HG03135 (cell line): ENCODE data around the gene NMT2.

Experiments
- ATAC-seq: cut with Tn5 transposase; IDR thresholded peaks from one replicate; pipeline ENCODE4 v1.9.1; 2021; ENCODE audit warnings: mild to moderate bottlenecking, moderate library complexity; ENCODE audit not compliant: unreplicated experiment

The NMT2 gene

DNA sequence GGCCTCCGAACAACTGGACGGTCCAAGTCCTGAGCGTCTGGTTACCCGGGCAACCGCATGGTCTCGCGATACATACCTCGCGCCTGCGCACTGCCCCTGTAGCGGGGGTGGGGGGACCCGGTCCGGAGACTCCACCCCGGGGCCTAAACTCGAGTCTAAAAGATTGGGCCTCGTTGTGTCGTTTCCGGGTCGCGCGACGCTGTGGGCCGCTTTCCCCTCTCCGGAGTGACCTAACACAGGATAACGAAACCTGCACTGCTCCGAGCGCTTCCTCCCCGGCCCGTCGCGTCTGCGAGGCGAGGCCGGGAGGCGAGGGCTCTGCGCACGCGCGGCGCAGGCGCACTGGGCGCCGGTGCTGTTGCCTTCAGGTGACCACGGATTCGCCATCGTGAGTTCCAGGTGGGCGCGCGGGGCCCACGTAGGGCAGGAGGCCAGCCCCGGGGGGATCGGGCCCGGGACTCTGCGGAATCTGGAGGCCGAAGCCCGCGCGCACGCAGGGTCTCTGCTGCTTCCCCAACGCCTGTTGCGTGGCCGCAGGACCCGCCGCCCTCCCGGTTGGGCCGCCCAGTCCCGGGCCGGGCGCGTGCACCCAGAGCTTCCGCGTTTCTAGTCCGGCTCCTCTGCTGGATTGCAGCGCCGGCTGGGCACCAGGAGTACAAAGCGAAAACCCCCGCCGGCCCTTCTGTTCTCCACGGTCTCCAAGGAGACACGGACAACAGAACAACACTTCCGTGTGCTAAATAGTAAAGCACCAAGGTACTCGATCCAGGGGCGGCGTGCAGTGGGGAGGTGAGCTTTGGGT, 71.3 kb downstream of the NMT2 start, which contains the start of gene RPP38:
Gene RPP38 (plus strand): TSS at position 345 of the 802 bp plus-strand sequence. CDS start 5,960 bp downstream, outside the sequence.
- ATAC-seq, result peak; percentile 82

DNA sequence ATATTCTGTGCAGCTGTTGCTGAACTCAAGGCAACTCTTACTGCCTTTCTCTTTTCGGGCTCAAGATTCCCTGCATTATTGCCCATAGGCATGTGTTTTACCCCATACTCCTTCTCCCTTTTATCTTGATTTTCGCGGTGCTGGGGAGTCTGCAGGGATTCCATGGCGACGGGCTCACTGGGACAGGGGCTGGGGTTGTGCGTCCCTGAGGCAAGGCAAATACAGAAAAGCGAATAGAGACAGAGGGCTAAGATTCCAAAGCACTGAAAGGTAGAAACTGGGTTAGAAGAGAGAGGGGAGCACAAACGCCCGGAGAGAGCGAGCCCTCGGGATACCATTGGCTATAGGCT, 71.9 kb downstream of the NMT2 start:
- peak; percentile 15 for ATAC-seq

DNA sequence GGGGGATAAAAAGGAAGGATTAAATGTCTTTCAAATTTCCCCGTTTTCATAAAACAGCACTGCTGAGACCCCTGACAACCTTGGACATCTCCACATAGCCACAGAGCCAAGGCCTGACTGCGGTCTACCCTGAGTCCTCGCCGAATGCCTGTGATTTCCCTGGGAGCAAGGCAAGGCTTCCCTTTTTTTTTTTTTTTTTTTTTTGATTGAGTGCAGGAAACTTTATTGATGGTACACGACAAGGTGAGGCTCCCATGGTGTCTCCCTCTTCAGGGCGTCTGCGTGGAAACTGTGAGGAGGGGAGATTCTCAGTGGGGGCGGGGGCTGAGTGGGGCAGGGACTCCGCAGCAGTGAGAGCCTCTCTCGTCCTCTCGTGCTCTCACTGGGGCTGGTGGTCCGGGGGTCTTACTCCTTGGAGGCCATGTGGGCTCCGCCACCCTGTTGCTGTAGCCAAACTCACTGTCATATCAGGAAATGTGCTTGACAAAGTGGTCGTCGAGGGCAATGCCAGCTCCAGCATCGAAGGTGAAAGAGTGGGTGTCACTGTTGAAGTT, 75.6 kb downstream of the NMT2 start:
- ATAC-seq, result no peak

DNA sequence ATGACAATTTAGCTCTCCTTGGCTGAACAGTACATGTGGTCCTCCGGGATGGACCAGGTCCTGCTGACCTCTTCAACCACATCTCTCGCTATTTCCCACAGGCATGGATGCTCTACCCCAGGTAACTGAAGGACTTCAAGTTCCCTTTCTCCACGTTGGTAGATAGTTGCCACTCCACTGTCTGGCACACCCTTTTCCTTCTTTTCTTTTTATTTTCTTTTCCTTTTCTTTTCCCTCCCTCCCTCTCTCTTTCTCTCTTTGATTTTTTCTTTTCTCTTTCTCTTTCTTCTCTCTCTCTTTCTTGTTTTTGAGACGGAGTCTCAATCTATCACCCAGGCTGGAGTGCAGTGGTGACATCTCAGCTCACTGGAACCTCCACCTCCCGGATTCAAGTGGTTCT, 77.1 kb downstream of the NMT2 start:
- no peak for ATAC-seq

DNA sequence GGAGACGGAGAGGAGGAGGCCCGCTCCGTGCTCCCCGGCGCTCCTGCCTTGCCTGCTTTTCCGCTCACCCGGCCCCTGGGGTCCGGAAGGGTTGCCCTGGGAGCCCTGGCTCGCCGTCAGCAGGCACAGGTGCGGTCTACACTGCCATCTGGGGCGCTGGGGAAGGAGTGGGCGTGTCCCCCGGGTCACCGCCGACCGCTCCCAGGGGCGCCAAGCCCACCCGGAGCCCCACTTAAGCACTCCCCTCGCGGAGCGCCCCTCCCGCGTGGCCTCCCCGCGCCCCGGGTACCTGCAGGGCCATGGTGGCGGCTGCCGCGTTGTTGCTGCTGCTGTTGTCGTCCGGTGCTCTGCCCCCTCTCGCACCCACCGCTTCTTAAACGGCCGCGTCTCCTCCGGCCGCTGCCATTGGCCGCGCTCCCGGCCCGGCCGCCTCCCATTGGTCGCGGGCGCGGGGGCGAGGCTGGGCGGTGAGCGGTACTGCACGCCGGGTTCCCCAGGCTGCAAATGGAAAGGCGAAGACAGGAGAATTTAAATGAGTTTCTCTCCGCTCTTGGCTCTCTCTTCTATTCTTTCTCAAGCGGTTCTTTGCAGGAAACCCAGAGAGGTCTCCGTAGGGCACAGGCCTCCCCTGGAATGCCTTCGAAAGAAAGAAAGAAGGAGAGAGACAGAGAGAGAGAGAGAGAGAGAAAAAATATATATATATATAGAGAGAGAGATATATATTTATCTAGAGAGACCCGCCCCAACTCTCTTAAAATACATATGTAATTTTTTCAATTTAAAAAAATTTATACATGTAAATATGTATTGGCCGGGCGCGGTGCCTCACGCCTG, 79.8 kb downstream of the NMT2 start, which contains the start of gene ACBD7:
Gene ACBD7 (minus strand): TSS at position 349 of the 834 bp plus-strand sequence. CDS start 48 bp downstream, at position 301.
- ATAC-seq, result peak; percentile 99

DNA sequence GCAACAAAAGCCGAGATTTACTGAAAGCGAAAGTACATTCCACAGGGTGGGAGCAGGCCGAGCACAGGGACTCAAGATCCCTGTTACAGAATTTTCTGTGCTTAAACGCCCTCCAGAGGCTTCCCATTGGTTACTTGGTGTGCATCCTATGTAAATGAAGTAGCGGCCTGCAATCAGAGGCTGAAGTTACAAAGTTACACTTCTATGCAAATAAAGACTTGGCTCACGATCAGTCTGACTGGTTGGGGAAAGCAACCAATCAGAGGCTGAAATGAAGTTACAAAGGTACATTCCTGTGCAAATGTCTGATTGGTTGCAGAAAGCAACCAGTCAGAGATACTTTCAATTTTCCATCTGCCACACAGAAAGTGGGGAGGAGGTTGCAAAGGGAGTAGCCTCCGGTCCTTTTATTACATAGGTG, 84.0 kb downstream of the NMT2 start:
- no peak for ATAC-seq

DNA sequence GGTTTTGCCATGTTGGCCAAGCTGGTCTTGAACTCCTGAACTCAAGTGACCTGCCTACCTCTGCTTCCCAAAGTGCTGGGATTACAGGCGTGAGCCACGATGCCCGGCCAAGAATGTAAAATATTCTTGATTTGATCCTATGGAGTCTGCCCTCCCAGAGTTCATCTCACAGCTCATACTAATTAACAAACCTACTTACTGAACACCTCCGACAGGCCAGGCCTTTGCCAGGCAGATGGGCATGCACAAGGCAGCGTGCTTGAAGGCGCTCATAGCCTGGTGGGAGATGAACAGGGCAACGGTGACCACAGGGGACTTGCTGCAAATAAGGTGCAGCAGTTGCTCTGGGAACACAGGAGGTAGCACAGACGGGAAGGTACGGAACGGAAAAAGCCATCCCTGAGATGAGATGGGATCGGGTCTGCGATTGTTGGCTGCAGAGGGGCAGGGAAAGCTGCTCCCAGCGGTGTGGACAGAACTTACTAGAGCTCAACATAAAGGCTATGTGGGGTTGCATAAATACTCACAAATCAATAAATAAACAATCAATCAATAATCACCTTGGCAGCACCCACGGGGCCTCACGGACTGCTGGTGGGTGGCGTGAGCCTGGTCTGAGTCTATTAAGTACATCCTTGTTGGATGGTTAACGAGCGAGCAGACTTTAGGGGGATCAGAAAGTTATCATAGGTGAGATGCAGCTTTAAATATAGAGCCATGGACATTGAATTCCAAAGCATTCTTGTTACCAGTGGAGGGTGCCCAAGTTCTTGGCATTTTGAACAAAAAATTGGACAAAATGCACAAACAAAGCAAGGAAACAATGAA, 84.6 kb downstream of the NMT2 start:
- ATAC-seq, result no peak

DNA sequence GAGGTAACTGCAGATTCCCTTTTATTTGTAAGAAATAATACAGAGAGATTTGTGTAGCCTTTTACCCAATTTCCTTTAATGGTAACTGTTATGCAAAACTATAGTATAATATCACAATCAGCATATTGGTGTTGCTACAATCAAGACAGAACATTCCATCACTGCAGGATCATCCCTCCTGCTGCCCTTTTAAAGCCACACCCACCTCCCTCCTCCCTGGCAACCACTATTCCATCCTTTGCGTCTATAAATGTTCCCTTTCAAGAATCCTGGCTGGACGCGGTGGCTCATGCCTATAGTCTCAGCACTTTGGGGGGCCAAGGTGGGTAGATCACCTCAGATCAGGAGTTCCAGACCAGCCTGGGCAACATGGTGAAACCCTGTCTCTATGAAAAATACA, 93.1 kb downstream of the NMT2 start:
- no peak for ATAC-seq

DNA sequence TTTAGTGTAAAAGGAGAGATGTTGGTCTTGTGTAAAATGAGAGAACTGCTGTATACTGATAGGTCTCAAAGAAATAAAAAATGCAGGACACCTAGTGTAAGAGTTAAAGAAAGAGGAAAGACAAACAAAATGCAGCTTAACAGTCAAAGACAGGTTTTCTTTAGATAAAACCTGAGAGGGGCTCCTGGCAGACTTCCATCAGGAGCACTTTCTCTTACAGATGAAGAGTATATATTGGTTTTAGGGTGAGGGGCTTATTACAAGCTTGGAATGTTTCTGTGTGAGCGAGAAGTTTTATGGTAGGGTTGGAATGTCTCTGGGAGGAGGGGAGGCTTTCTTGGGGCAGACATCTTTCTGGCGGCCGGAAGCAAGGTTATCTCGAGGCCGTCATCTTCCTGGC, 96.1 kb downstream of the NMT2 start:
- ATAC-seq, result no peak

DNA sequence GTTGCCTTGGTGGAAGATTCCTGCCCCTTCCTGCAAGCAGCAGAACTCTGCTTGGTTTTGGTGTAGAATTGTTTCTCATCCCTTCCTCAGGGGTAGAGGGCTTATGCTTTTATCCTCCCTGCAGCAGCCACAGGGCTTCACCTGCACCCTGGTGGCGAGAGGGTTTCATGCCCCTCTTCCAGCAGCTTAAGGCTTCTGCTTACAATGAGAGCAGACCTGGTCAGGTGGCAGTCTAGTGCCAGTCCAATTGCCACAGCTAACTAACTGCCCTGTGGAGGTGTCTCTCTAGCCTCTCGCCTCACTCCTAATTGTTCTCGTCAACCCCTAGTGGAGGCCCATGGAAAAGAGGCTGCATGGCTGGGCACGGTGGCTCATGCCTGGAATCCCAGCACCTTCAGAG, 99.3 kb downstream of the NMT2 start:
- ATAC-seq, result no peak

DNA sequence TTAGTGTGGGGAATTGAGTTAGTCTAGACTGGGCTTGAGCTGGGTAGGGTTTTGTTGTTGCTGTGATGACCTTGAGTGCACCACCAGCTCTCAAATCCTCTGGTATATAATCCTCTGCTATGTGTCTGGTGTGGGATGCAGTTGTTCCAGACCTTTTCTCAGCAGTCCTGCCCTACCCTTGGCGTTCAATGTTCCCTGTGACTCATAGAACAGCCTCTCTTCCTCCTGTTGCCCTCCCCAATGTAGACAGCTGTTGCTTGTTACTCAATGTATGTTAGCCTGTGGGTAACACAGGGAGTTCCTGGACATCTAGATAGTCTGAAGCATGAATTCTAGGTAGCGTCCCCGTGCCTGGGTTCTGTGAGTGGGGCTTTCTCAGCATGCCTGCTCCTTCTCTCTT, 99.7 kb downstream of the NMT2 start:
- no peak for ATAC-seq

DNA sequence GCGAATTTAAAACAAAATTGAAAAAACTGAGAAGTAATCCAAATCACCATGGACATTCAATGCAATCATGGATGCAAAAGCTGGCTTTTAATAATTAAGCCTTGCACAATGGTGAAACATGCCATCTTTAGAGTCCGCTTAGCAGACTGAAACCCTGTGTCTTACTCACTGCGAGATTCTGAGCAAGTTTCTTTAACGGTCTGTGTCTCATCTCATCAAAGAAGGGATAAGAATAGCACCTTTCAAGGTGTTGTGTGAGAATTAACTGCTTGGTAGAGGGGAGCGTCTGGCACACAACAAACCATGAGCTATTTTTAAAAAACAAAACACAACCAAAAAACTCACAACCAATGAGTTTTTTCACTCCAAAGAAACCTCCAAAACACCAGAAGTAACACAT, 101.3 kb downstream of the NMT2 start:
- no peak for ATAC-seq

DNA sequence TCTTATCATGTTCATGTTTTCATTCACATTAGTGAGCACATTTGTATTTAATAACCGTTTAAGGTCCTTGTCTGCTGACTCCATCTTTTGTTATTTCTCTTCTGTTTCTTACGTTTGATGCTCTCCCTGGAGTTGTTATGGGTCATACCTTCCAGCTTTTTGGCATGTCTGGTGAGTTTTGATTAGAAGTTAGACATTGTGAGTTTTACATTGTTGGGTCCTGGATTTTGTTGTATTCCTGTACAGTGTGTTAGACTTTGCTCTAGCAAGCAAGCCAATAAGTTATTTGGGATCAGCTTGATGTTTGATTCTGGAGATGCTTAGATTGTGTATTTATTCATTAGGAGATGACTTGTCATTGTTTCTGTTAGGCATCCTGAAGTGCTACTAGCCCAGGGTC, 107.9 kb downstream of the NMT2 start:
- no peak for ATAC-seq

DNA sequence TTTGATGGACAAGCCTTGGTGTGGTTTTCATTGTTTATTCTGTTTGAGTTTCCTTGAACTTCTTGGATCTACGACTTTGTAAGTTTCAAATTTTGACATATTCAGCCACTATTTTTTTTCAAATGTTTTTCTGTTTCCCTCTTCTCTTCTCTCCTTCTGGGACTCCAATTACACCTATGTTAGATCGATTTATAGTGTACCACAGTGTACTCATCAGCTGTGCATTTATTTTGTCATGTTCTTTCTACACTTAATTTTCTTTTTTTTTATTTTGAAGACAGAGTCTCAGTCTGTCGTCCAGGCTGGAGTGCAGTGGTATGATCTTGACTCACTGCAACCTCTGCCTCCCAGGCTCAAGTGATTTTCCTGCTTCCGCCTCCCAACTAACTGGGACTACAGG, 108.6 kb downstream of the NMT2 start:
- ATAC-seq, result no peak

DNA sequence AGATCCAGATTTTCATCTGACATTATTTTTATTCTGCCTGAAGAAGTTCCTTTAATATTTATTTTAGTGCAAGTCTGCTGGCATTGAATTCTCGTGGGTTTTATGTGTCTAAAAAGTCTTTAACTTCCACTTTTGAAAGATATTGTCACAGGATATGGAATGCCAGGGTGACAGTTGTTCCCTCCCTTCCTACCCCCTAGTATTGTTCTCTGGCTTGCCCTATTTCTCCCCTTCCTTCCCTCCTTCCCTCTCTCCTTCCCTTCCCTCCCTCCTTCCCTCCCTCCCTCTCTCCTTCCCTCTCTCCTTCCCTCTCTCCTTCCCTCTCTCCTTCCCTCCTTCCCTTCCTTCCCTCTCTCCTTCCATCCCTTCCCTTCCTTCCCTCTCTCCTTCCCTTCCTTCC, 109.8 kb downstream of the NMT2 start:
- ATAC-seq, result no peak
